HG03135 (cell line): Measurements from ENCODE around the gene SPAG8.

Experiments
- ATAC-seq: cut with Tn5 transposase; IDR thresholded peaks from one replicate; pipeline ENCODE4 v1.9.1; 2021; ENCODE audit warnings: mild to moderate bottlenecking, moderate library complexity; ENCODE audit not compliant: unreplicated experiment

SPAG8 gene, protein sequence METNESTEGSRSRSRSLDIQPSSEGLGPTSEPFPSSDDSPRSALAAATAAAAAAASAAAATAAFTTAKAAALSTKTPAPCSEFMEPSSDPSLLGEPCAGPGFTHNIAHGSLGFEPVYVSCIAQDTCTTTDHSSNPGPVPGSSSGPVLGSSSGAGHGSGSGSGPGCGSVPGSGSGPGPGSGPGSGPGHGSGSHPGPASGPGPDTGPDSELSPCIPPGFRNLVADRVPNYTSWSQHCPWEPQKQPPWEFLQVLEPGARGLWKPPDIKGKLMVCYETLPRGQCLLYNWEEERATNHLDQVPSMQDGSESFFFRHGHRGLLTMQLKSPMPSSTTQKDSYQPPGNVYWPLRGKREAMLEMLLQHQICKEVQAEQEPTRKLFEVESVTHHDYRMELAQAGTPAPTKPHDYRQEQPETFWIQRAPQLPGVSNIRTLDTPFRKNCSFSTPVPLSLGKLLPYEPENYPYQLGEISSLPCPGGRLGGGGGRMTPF

DNA sequence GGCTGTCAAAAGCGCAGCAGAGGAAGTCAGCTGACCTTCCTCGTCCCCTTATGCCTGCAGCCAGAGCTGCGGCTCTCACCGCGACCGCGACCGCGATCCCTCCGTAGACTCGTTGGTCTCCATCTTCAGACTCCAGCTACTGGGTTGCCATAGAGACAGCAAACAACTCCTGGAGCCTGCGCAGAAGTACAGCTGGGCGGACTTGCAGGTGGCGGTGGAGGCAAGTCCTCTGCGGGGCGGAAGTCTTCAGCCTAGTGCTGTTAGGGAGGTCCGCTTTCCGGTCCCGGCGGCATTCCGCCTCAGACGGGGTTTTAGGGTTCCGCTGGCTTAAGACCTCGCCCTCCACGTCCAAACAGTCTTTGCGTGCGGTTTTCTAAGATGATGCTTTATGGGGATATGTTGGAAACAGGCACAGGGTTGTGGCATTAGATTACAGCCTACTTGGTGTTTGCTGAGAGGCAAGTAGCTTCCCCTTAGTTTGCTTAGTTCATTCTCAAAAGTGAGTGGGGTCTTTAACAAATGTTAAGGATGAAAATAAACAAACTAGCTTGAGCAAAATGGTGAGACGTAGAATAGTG lies at the start of gene SPAG8:
Gene SPAG8, minus strand, starts transcription at position 238 of the 578 bp plus-strand sequence. Its CDS starts 115 bp downstream, at position 123.
- peak; percentile 65 for ATAC-seq

GRCh38 chr9:35861161-35861897 lies 49.3 kb upstream of the SPAG8 start:
- no peak for ATAC-seq

DNA sequence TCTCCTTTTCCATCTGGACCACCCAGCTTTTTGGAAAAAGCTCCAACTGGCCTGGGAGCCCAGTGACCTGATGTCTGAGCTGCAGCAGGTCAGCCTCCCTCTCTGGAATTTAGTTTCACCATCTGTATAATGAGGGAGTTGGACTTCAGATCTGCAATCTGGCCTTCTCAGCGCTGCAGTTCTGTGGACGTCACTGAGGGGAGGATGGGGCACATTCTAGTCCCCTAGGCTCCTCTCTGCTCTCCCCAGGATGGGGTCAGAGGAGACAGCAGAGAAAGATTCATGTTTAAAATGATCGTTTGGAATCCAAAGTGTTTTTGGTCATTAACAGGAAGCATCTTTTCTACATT lies 47.9 kb upstream of the SPAG8 start:
- no peak for ATAC-seq

DNA sequence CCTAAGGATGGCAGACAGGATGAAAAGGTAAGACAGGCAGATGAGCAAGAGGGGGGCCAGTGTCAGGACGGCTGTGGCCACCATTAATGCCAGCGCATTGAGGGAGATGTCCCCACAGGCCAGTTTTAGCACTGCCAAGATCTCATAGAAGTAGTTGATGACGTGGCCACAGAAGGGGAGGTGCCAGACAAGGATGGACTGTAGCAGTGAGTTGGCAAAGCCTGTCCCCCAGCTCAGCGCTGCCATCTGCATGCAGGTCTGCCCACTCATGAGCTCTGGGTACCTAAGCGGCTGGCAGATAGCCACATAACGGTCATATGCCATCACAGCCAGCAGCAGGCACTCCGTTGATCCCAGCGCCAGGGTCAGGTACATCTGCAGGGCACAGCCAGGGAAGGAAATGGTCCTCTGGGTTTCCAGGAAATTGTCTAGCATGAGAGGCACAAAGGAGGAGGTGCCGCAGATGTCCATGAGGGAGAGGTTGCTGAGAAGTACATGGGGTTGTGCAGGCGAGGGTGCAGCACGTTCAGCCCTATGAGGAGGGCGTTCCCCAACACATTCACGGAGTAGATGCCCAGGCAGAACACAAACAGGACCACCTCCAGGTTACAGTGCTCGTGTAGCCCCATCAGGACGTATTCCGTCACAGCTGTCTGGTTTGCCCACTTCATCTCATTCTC lies 47.4 kb upstream of the SPAG8 start:
- no peak for ATAC-seq

DNA sequence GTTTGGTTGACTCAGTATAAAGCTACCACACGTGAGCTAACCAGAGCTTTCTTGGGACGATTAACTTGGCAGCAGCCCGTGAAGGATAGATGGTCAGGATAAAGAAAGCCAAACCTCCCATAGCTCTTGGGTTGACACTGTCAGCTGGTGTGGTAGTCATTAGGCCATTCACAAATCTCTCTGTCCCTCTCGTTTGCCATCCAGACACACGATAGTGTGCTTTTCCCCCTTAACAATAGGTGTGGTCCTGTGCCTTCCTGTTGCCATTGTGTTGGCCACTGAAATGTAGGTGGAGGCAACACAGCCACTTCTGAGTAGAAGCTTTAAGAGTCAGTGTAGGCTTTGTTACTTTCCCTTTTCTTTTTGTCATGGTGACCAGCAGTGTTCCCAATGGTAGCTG lies 46.4 kb upstream of the SPAG8 start:
- ATAC-seq = no peak

GRCh38 chr9:35856882-35857281 lies 44.8 kb upstream of the SPAG8 start:
- no peak for ATAC-seq

DNA sequence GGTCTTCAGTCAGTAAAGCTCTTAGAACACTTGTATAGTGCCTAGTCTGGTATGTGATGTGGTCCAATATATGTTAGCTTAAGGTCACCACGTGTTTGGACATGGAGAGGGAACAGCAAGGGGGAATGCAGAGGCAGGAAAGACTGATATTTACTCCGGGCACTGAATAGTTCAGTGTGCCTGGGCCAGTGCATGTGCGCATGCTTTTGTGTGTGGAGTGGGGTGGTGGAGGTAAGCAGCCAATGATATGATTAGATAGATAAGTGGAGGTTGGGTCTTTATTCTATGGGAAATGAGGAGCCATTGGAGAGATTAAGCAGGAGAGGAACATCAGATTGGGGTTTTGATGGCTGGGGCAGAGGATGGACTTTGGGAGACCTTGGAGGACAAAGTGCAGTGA lies 44.1 kb upstream of the SPAG8 start:
- no peak for ATAC-seq

GRCh38 chr9:35854091-35854762 lies 42.2 kb upstream of the SPAG8 start:
- ATAC-seq = no peak

GRCh38 chr9:35852876-35853865 lies 41.1 kb upstream of the SPAG8 start:
- ATAC-seq = no peak

- ATAC-seq = no peak
These were observed 40.3 kb upstream of the SPAG8 start for GRCh38 chr9:35852267-35852815.

DNA sequence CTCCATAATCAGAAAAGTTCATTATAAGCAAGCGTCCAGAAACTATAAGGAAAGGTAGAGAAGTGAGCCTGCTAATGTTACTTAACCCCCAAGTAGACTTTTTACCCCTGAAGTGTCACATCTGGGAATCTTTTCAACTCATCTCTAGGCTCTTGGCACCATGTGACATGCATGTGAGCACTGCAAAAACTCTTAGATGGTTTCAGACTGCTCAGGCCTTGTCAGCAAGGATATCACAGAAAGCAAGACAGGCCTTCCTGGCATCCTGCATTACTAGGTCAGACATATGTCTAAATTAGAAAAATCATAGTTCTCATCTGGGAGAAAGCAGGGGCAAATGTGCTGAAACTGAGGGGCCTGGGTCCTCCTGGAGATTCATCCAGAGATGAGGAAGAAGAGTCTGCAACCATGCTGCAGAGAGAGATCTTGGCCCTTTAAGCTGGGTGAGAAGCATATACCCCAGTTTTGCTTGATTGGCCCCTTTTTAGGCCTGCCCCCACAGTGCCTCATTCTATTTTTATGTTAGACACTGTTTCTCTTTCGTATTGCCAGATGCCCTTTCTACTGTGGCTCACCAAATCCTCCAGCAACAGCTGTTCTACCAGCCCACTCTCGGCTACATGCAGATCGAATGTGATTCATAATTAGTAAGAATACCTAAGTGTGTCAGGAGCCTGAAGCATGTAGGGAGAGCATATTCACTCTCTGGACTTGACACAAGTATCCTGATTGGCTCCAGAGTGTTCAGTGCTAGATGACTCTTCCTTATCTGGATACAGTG lies 35.9 kb upstream of the SPAG8 start:
- ATAC-seq = peak; percentile 85

- no peak for ATAC-seq
These were observed 34.0 kb upstream of the SPAG8 start for GRCh38 chr9:35845824-35846771.

- ATAC-seq = no peak
These were observed 32.7 kb upstream of the SPAG8 start for GRCh38 chr9:35844628-35845270.

- peak; percentile 59 for ATAC-seq
These were observed 30.7 kb upstream of the SPAG8 start for GRCh38 chr9:35842795-35843194.

DNA sequence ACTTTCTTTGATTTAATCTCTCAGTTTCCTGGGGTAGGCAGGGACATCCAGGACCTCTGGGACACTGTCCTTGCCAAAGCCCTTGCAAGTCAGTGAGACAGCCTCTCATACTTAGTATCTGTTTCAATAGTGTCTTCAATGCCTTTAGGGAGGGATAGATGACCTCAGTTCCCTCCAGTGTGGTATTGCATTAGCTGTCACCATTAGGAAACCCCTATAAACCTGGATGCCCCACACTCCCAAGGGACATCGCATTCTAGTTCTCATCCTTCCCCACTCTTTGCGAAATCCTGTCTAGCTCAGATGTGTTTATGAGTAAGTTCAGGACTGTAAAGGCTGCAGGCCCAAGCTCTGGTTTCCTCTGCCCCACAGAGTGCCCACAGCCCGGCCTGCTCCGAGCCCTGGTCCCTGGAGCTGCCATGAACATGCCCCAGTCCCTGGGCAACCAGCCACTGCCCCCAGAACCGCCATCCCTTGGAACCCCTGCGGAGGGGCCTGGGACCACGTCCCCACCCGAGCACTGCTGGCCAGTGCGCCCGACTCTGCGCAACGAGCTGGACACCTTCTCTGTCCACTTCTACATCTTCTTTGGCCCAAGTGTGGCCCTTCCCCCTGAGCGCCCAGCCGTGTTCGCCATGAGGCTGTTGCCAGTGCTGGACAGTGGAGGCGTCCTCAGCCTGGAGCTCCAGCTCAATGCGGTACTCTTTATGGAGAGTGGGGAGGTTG lies 30.1 kb upstream of the SPAG8 start:
- peak; percentile 4 for ATAC-seq

- ATAC-seq = no peak
These were observed 29.5 kb upstream of the SPAG8 start for GRCh38 chr9:35841645-35841900.
